ENCODE data around the gene PDE11A.
"Not testable (repeated sequence)": the region's sequence is repeated elsewhere in the genome, so short reads cannot be mapped to it uniquely, and the experiment has no call there.

Gene PDE11A

DNA sequence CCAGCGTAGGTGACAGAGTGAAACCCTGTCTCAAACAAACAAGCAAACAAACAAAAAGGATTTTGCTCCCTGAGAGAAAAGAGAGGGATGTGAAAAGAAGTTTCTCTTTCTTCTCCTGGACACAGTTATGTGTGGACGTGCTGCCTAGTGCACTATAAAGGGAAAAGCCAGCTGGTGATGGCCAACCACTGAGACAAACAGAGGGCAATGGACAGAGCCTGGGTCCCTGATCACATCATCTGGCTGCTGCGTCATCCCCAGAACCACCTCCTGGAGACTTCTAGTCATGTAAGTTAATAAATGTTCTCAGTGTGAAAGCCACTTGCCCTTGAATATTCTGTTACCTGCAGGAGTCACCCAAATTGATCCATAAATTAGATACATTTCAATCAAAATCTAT is 184.9 kb downstream of the PDE11A start:
- FAIRE-seq: no peak
- DNase-seq (ENCODE audit: insufficient read length, low spot score): no peak

DNA sequence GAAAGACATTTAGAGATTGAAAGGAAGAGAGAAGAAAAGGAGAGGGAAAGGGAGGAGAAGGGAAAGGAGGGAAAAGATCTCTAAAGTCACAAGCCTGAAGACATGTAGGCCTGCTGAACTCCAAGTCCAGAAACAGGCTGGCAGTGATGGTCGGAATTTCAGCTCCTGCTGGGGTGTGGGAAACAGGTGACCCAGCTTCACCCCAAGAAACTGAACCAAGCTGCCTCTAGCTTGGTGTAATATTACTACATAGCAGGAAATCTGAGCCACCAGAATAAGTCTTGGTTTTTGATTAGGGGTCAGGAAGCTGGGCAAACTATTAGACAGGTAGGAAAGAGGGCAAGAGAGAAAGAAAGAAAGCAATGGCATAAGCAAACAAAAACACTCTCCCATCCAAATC is 185.8 kb downstream of the PDE11A start:
- FAIRE-seq (no peak), DNase-seq (ENCODE audit: insufficient read length, low spot score) (no peak)

DNA sequence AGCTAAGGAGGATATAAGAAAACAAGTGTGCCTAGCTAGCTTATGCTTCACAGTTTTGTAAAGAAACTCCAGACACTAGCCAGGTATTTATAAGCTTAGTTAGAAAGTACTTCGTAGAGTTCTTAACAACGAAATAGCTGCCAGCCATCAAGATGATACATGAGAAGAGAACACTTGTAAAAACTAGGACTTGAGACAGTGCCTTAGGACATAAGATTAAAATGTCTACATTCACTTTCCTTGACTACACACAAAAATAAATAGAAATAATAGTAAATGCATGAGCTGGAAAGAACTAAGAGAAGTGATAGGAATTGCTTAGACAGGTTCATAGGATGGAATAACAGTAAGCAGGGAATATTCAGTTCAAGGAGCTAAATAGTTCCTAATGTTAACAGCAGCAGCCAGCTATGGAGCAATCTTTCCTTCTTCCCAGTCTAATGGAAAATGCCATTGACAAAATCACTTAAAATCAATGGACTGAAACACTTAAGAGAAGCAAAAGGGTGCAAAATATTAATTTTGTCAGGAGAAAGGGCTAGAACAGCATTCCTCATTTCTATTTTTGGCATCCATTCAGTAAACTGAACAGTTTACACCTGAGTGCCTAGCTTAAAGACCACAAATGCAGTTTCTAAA is 186.6 kb downstream of the PDE11A start:
- FAIRE-seq (no peak), DNase-seq (ENCODE audit: insufficient read length, low spot score) (no peak)

DNA sequence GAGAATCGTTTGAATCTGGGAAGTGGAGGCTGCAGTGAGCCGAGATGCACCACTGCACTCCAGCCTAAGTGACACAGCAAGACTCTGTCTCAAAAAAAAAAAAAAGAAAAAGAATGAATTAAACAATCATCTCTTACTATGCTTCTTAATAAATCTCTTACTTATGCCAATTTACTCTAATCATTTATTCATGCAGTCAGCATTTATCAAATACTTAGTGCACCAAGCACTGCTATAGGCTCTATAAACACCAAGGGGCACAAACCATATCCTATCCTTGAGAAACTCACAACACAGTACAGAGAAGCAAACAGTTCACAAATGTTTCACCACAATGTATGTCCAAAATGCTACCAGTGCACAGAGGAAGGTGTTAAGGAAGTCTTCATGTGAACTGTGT is 189.4 kb downstream of the PDE11A start:
- no peak for DNase-seq (ENCODE audit: insufficient read length, low spot score)
- no peak for FAIRE-seq

DNA sequence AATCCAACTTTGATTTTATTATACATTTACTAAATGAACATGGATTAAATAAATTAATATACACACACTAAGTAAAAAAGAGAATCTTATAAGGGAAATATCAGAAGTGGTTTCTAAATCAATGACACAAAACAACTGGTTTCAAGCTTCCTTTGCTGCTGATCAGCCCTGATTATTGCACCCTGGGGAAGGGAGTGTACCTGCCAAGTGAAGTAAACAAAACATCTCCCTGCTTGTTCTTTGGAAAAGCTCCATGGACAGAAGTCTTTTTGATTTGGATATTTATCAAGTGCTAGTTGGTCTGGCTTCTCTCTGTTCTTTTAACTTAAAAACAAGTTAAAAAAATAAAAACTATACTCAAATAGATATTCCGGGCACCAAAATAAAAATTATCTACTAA is 190.1 kb downstream of the PDE11A start:
- FAIRE-seq: no peak
- no peak for DNase-seq (ENCODE audit: insufficient read length, low spot score)

DNA sequence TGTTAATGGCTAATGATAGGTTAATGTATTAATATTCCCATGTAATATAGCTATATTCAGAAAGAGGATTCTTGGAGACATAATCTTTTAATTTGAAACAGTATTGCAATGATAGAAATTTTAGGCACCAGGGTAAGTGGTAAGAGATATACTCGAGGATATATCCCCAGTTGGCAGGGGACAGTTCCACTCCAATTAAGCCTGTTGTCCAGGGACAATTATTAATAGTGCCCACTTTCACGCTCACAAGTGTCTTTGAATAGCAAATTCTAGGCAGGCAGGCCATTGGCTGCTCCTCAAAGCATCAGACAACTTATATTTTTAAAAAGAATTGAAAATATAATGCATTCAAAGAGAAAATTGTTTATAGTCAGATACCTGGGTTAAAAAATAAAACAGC is 190.7 kb downstream of the PDE11A start:
- DNase-seq (ENCODE audit: insufficient read length, low spot score): no peak
- FAIRE-seq: no peak

DNA sequence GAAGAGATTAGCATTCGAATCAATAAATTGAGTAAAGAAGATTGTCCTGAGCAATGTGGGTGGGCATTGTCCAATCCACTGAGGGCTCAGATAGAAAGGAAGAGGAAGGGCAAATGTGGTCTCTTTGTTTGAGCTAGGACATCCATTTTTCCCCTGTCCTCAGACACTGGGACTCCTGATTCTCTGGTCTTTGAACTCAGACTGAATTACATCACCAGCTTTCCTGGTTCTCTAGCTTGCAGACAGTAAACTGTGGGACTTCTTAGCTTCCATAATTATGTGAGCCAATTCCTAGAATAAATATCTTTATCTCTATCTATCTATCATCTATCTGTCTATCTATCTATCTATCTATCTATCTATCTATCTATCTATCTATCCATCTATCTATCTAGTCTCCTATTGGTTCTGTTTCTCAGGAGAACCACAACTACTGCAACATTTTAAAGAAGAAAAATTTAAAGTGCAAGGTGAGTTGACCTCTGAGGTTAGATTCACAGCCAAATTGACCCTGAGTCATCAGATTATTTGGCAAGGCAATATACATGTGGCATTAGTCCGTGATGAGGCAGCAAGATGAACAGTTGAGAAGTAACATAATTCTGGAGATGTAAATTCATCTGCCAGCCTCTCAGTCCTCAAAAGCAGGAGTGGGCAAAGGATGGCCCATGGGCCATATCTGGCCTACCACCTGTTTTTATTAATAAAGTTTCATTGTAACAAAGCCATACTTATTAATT is 191.4 kb downstream of the PDE11A start:
- no peak for FAIRE-seq
- no peak for DNase-seq (ENCODE audit: insufficient read length, low spot score)

DNA sequence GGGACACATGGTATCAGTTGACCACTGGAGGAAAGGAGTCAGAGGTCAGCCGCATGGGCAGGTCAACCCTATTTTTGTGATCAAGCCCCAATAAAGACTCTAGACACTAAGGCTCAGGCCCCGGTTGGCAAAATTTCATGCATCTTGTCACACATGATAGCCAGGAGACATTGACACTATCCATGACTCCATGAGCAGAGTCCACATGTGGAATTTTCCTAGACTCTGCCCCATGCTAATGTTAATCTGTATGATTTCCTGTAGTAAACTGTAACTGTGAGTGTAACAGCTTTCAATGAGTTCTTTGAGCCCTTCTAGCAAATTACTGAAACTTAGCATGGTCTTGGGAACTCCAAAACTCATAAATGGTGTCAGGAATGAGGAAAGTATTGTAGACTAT is 192.3 kb downstream of the PDE11A start:
- DNase-seq (ENCODE audit: insufficient read length, low spot score) (no peak), FAIRE-seq (no peak)

DNA sequence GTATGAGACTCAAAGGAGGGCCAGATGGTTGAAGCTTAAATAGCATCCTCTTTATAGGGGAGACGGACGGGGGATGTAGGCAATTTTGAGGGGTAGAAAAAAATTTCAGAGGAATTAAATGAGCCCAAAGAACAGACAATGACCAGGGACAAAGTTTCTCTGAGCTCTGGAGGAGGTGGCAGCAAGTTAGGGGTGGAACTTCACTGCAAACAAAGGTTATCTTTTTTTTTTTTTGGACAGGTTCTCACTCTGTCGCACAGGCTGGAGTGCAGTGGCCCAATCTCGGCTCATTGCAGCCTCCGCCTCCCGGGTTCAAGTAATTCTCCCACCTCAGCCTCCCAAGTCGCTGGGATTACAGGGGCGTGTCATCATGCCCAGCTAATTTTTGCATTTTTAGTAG is 195.6 kb downstream of the PDE11A start:
- FAIRE-seq (no peak), DNase-seq (ENCODE audit: insufficient read length, low spot score) (no peak)

DNA sequence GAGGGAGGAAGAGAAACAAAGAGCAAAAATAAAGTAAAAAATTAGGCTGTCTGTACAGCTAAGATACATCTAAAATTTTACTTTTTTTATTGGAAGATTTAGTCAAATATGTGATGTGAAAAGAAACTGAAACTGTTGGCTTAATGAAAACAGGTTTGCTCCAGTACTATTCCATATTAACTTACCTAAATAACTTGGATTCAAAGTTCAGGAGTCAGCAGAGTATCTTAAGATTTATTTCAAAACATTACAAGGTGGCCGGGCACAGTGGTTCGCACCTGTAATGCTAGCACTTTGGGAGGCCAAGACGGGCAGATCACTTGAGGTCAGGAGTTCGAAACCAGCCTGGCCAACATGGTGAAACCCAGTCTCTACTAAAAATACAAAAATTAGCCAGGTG is 197.9 kb downstream of the PDE11A start:
- no peak for FAIRE-seq
- no peak for DNase-seq (ENCODE audit: insufficient read length, low spot score)

DNA sequence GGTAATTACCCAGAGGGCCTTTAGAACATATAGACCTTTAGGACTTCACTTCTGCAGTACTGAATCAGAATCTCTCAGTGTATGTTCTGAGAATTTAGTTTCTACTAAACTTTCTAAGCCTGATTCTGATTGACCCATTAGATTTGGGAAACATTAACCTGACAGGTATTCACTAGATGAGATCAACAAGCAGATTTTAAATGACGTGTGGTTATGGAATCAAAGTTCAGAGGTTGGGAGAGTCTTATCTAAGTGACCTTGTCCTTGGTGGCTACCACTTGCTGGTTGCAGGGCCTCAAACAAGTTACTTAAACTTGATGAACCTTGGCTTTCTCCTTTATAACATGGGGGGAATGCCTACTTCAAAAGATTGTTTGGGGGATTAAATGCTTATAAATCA is 198.7 kb downstream of the PDE11A start:
- DNase-seq (ENCODE audit: insufficient read length, low spot score): no peak
- no peak for FAIRE-seq

DNA sequence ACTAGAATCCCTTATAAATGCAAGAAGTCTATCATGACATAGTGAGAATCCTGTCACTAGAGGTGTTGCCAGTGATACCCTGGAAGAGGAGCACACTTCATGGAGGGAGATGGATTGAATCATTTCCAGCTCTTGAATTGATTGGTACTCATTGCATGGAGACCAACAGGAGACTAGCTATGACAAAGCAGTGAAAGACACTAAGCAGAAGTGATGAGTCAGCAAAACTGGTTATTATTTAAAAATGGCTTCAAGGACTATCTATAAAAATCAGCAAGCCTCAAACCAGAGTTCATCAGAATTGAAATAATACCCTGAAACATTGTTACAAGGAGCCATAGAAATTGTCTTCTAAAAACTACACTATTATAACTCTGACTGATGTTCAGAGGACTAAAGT is 200.3 kb downstream of the PDE11A start:
- DNase-seq (ENCODE audit: insufficient read length, low spot score): no peak
- no peak for FAIRE-seq

DNA sequence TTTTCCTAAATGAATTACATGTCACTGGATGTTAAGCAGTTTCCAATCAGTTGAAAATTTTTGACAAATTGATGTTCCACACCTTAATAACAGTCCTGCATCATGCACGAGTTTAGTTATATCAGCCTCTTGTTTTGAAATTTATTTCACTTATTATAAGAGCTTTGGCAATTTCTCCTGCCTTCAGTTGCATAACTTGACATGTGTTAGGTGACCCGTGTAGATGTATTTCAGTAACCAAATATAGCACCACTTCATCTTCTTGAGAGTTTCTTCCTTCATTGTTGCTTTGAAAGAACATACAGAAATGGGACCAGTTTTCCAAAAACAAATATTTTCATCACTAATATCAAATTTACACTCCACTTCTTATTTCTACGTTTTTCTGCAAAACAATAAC is 202.7 kb downstream of the PDE11A start:
- no peak for DNase-seq (ENCODE audit: insufficient read length, low spot score)
- FAIRE-seq: no peak

DNA sequence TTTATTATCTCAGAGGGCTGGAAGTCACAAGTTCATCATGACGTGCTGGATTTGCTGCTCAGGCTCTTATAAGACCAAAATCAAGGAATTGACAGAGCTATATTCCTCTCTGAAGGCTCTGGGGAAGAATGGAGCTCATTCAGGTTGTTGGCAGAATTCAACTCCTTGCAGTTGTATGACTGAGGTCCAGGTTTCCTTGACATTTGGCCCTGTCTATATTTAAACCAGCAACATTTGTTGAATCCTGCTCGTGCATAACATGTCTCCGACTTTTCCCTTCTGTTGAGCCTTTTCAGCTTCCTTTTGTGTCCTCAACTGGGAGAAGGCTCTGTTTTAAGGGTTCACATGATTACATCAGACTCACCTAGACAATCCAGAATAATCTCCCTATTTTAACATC is 203.4 kb downstream of the PDE11A start:
- DNase-seq (ENCODE audit: insufficient read length, low spot score) (no peak), FAIRE-seq (no peak)

DNA sequence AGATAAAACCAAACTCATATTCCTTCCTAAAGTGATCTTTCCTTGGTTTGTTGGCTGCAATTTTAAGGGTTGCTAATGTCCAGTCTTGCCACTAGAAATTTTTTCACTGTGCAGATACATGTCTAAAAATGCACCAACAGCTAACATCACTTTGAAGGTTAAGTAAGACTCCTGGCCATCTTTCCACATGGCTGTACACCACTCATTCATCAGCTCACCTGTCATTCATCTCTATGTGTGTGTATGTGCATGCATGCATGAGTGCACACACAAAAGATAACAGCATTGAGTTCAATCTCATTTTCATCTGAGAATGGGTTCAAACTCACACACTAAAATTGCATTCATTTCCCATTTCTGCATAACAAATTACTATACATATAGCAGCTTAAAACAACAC is 203.8 kb downstream of the PDE11A start:
- no peak for FAIRE-seq
- no peak for DNase-seq (ENCODE audit: insufficient read length, low spot score)

DNA sequence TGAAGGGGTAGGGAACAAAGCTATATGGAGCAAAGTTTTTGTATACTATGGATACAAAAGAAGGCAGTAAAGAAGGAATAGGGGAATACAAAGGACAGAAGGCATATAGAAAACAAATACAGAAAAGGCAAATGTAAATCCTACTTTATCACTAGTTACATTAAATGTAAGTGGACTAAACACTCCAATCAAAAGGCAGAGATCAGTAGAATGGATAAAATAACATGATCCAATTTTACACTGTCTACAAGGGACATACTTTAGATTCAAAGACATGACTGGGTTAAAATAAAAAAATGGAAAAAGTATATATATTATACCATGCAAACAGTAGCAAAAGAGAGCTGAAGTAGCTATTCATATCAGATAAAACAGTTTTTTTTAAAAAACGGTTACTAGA is 215.0 kb downstream of the PDE11A start:
- no peak for DNase-seq (ENCODE audit: insufficient read length, low spot score)
- no peak for FAIRE-seq

DNA sequence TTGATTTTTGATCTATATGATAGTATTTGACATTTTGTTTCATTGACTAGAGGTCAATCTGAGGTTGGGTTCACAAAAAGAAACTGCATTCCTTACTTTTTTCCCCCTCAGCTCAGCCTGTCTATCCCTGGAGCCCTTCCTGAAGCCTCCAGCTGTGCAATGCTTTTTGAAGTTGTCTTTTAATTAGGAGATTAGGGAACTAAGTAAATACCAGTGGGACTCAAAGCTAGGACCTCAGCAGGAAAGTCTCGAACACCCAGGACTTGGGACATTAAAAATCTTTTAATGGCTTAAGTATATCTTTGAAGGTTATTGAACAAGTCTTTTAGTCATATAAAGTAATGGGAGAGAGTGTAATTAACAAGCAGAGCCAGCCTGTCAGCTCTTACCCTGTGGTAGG is 220.2 kb downstream of the PDE11A start:
- no peak for DNase-seq (ENCODE audit: insufficient read length, low spot score)

DNA sequence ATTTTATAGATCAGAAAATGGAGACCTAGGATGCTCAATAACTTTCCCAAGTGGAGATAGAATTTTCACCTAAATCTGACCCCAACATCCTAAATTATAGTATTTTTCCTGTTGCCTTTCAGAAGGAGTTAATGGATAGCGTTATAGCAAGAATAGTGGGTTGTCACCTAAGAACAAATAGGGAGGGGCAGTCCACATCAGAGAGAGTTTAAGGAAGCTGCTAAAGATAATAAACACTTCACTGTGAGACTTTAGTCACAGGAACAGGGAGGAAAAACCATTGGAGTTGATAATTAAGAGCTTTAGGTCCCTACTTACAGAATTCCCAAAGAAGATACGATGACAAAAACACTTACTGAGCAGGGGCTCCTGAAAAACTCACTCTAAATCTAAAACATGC is 229.4 kb downstream of the PDE11A start:
- DNase-seq (ENCODE audit: insufficient read length, low spot score) (no peak), FAIRE-seq (no peak)

More for the DNA sequence above, 220.2 kb downstream of the PDE11A start:
- no peak for FAIRE-seq

DNA sequence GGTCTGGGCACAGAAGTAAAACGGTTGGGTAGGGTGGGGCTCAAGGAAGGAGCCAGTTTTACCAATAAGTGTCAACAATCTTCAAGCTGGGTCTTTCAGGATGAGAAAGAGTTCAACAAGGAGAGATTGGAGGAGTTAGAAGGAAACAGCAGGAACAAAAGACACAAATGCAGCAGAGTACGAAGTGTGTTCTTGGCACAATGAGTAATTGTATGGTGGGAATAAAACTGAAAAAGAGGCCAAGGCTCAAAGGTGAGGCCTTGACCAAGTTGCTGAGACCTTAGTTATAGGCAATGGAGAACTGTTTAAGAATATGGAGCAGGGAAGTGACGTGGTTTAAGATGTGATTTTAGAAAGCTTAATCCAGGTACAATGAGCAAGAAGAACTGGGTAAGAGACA is 230.3 kb downstream of the PDE11A start:
- no peak for FAIRE-seq
- DNase-seq (ENCODE audit: insufficient read length, low spot score): no peak

DNA sequence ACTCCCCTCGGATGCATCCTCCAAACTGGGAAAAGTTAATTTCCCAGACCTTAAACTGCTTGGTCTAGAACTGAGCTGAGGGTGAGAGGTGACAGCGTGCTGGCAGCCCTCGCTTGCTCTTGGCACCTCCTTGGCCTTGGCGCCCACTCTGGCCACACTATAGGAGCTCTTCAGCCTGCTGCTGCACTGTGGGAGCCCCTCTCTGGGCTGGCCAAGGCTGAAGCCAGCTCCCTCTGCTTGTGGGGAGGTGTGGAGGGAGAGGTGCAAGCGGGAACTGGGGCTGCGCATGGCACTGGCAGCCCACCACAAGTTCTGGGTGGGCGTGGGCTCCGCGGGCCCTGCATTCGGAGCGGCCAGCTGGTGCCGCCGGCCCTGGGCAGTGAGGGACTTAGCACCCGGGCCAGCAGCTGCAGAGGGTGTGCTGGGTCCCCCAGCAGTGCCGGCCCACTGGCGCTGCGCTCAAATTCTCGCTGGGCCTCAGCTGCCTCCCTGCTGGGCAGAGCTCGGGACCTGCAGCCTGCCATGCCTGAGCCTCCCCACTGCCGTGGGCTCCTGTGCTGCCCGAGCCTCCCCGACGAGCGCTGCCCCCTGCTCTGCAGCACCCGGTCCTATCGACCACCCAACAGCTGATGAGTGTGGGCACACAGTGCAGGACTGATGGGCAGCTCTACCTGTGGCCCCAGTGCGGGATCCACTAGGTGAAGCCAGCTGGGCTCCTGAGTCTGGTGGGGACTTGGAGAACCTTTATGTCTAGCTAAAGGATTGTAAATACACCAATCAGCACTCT is 237.0 kb downstream of the PDE11A start:
- not testable (repeated sequence) for DNase-seq (ENCODE audit: insufficient read length, low spot score); FAIRE-seq

DNA sequence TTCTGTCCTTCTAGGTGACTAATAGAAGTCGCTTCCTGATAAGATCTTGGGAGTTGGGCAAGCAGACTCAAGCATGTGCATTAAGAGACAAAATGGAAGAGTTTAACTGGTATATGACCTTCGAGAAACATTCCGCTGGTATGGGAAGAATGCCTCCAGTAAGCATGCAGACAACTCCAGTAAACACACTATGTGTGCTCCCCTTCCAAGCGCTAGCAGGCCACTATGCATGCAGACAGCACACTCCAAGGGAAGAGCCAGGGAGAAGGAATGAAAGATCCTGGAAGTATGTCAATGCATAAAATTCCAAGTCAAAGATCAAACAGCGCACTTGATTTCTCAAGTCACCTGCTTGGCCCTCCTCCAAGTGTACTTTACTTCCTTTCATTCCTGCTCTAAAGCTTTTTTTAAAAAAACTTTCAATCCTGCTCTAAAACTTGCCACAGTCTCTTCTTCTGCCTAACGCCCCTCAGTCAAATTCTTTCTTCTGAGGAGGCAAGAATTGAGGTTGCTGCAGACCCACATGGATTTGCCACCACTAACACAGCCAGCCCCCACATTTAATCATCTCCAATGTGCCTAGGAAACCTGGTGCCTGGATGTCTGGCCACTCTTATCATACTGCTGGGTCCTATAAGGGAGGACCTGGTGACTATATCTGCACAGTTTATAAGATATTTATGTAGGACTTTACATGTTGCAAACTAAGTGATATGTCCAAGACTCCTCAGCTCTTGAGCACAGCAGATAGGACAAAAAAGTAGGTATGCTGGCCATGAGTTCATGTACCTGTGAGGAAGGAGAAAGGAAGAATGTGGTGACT is 239.8 kb downstream of the PDE11A start:
- FAIRE-seq: no peak
- no peak for DNase-seq (ENCODE audit: insufficient read length, low spot score)
